Hepatocyte (in vitro differentiated cells): ENCODE data around the gene MTARC2.

Source experiments
- CTCF ChIP-seq: fragments of 200-600 bp; sonication (generic); IDR thresholded peaks from 2 replicates; pipeline ENCODE4 v1.5.1; 2016; ENCODE audit warnings: antibody characterized with exemption, mild to moderate bottlenecking; ENCODE audit not compliant: poor library complexity
- EZH2 ChIP-seq: fragments of 200-600 bp; sonication (generic); IDR thresholded peaks from 2 replicates; pipeline ENCODE4 v1.6.1; 2016; ENCODE audit warnings: antibody characterized with exemption, mild to moderate bottlenecking, borderline replicate concordance
- EZH2phosphoT487 ChIP-seq: fragments of 200-600 bp; sonication (generic); IDR thresholded peaks from one replicate; pipeline ENCODE4 v1.6.1; 2018; ENCODE audit warnings: antibody characterized with exemption, mild to moderate bottlenecking, low read depth, moderate library complexity; ENCODE audit not compliant: unreplicated experiment, severe bottlenecking

- TF ChIP-seq CTCF (no peak), EZH2 (no peak), EZH2phosphoT487 (no peak)
These were observed 21.5 kb upstream of the MTARC2 start for GRCh38 chr1:220726634-220727033.
